ENCODE measurements around the gene CCDC60. TPM values are rescaled to one million over a fixed set of nuclear protein-coding genes. Genes with fewer than 3 reads are reported as not detected.

Gene CCDC60
- total and polyA plus RNA-seq, 8 donors: 4.1 TPM; not detected in 7

DNA sequence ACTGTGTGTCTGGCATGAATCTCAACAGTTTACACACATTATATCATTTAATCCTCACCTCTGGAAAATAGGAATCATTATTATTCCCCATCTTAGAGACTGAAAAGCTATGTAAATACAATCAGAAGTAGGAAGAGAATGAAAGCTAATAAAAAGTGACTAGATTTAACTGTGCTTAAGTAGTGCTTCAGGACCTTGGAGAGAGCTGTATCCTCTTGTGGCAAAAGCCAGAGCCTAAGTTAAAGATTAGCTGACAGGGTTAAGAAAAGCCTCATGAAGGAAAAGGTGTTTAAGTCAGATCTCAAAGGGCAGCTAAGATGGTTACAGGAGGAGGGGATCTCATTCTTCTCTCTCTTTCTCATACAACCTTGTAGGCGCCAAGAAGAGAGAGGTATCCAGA, 193.7 kb downstream of the CCDC60 start:
- H3K9me3 ChIP-seq: no peaks in the 10 kb centered on the region
- H3K36me3 ChIP-seq: no peaks in the 10 kb centered on the region
- WGBS, 5 donors: 17 to 38% (median 24%) methylated on average over 1 of the region's 1 CpG
- no peak overlapping the region for H3K27ac ChIP-seq
- peak in 1 of 2 donors; percentile 50 for DNase-seq
- H3K4me1 ChIP-seq: no peaks in the 10 kb centered on the region
- H3K27me3 ChIP-seq: no peaks in the 10 kb centered on the region
- TF ChIP-seq POLR2A (IDR thresholded peaks at IDR 0.05): no peak
- no peak for TF ChIP-seq EP300 (IDR thresholded peaks at IDR 0.05)
- no peak for TF ChIP-seq POLR2AphosphoS5 (IDR thresholded peaks at IDR 0.05)
- TF ChIP-seq, protein P1, sequence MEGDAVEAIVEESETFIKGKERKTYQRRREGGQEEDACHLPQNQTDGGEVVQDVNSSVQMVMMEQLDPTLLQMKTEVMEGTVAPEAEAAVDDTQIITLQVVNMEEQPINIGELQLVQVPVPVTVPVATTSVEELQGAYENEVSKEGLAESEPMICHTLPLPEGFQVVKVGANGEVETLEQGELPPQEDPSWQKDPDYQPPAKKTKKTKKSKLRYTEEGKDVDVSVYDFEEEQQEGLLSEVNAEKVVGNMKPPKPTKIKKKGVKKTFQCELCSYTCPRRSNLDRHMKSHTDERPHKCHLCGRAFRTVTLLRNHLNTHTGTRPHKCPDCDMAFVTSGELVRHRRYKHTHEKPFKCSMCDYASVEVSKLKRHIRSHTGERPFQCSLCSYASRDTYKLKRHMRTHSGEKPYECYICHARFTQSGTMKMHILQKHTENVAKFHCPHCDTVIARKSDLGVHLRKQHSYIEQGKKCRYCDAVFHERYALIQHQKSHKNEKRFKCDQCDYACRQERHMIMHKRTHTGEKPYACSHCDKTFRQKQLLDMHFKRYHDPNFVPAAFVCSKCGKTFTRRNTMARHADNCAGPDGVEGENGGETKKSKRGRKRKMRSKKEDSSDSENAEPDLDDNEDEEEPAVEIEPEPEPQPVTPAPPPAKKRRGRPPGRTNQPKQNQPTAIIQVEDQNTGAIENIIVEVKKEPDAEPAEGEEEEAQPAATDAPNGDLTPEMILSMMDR (IDR thresholded peaks at IDR 0.05): no peak
- H3K4me3 ChIP-seq: no peak overlapping the region
- intact Hi-C loops (cut with DNase I; ENCODE audit: low total_unique reads): no loop called here

GRCh38 chr12:119540476-119540875, 205.9 kb downstream of the CCDC60 start:
- no peaks in the 10 kb centered on the region for H3K36me3 ChIP-seq

DNA sequence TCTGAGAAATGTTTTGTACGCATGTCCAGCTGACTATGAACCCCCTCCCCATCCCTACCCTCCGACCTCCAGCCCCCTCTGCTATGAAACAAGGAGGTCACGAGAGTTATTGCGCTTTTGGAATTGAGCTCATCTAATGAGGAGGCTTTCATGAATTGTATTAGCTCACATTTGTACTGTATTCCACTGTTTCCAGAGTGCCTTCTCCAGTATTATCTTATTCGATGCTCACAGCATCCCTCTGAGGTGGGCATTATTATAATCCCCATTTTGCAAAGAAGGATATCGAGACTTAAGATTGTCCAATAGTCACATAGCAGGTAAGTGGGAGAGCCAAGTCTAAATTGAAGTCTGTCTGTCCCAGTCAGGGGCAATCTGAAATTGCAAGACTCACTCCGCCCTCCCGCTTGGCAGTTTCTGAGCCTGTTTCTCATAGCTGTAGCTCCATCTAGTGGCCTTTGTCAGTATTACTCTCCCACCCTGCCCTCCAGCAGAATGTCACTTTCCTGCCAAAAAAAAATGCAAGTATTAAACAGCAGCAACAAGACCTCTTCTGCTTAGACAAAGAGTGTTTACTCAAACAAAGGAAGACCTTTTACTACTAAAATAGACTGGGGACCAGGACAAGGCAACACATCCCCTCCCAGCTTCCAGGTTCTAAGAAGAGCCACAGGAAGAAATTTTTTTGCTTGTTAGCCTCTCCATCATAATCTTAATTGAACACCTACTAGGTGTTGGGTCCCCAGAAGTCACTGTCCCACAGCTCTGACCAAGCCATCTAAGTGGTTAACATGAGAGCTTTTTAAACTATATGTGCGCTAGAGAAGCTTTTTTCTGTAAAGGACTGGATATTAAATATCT, 210.5 kb downstream of the CCDC60 start:
- peak; percentile 63 to 87 for DNase-seq
- 41 to 48% (median 43%) methylated on average over 9 of the region's 9 CpGs for WGBS, 5 donors
- Histone ChIP-seq H3K4me1 (no peaks in the 10 kb centered on the region), H3K27me3 (peaks cover 0 to 14% (median 0%) of the 10 kb centered on the region in 3 donors), H3K4me3 (no peak overlapping the region), H3K9me3 (no peaks in the 10 kb centered on the region), H3K36me3 (no peaks in the 10 kb centered on the region), H3K27ac (no peak overlapping the region)
- TF ChIP-seq, protein P1 (IDR thresholded peaks at IDR 0.05): peak in 6 of 7 experiments; percentile 18 to 87 (median 74)
- no peak for TF ChIP-seq POLR2AphosphoS5 (IDR thresholded peaks at IDR 0.05)
- intact Hi-C loops (cut with DNase I; ENCODE audit: low total_unique reads): no loop called here

More at GRCh38 chr12:119540476-119540875, 205.9 kb downstream of the CCDC60 start:
- 90 to 100% (median 91%) methylated on average over 1 to 3 of the region's 3 CpGs for WGBS, 5 donors
- Histone ChIP-seq H3K4me1 (no peaks in the 10 kb centered on the region), H3K4me3 (no peak overlapping the region), H3K27ac (no peak overlapping the region), H3K9me3 (no peaks in the 10 kb centered on the region), H3K27me3 (peaks cover 0 to 25% (median 0%) of the 10 kb centered on the region in 3 donors)
- intact Hi-C loops (cut with DNase I; ENCODE audit: low total_unique reads): no loop called here
- no peak for DNase-seq
- TF ChIP-seq POLR2A (IDR thresholded peaks at IDR 0.05) (no peak), POLR2AphosphoS5 (IDR thresholded peaks at IDR 0.05) (no peak), EP300 (IDR thresholded peaks at IDR 0.05) (no peak)
- TF ChIP-seq, protein P1 (IDR thresholded peaks at IDR 0.05): no peak

- DNase-seq: no peak
- TF ChIP-seq EP300 (IDR thresholded peaks at IDR 0.05) (no peak), POLR2AphosphoS5 (IDR thresholded peaks at IDR 0.05) (no peak), POLR2A (IDR thresholded peaks at IDR 0.05) (no peak)
- TF ChIP-seq, protein P1 (IDR thresholded peaks at IDR 0.05): no peak
- no peaks in the 10 kb centered on the region for H3K36me3 ChIP-seq
- no peak overlapping the region for H3K4me3 ChIP-seq
- H3K27ac ChIP-seq: no peak overlapping the region
- H3K27me3 ChIP-seq: peaks cover 0 to 20% (median 0%) of the 10 kb centered on the region in 3 donors
- H3K4me1 ChIP-seq: no peaks in the 10 kb centered on the region
- intact Hi-C loops (cut with DNase I; ENCODE audit: low total_unique reads): no loop called here
- H3K9me3 ChIP-seq: no peaks in the 10 kb centered on the region
Measured at GRCh38 chr12:119546340-119546739, 211.8 kb downstream of the CCDC60 start.

All from stomach (tissue), 9 donors.